SU-DHL-6 (cell line): ENCODE data around the gene OR2V2.

Experiments used
- CTCF ChIP-seq: fragments of 200-600 bp; sonication (generic); IDR thresholded peaks from one replicate; pipeline ENCODE4 v1.5.1; 2017; ENCODE audit warnings: antibody characterized with exemption, mild to moderate bottlenecking, low read length, moderate library complexity; ENCODE audit not compliant: insufficient read depth, poor library complexity, severe bottlenecking
- EZH2phosphoT487 ChIP-seq: fragments of 200-600 bp; sonication (generic), shearing (Covaris generic); conservative IDR thresholded peaks from 2 replicates; pipeline ENCODE4 v1.6.1; 2018; ENCODE audit warnings: mild to moderate bottlenecking, antibody characterized with exemption, low read length, moderate library complexity, mixed read lengths

GRCh38 chr5:181160152-181160754, 12.9 kb downstream of the OR2V2 start:
- TF ChIP-seq CTCF (no peak), EZH2phosphoT487 (no peak)
